ENCODE measurements around the gene DOCK4. TPM values are rescaled to one million over a fixed set of nuclear protein-coding genes. Genes with fewer than 3 reads are reported as not detected.

The DOCK4 gene
- total RNA-seq, 1 donor from 2014 or later = 32.2 TPM

GRCh38 chr7:111986601-111987000 lies 219.6 kb downstream of the DOCK4 start:
- Histone ChIP-seq H3K79me2 (ENCODE audit: insufficient read depth, low read length) (no peaks in the 10 kb centered on the region), H3K27me3 (ENCODE audit: insufficient read depth, low read length) (no peaks in the 10 kb centered on the region), H3K9ac (ENCODE audit: low read length) (no peak overlapping the region), H3K9me3 (ENCODE audit: insufficient read depth, low read depth, low read length) (no peaks in the 10 kb centered on the region), H3K4me2 (ENCODE audit: low read length) (no peak overlapping the region), H2AFZ (ENCODE audit: low read depth, low read length) (no peak overlapping the region), H3K36me3 (ENCODE audit: insufficient read depth, low read length) (no peaks in the 10 kb centered on the region), H3K4me1 (ENCODE audit: insufficient read depth, low read length) (peaks cover 7% of the 10 kb centered on the region), H3K4me3 (ENCODE audit: insufficient read depth, low read depth, low read length) (no peak overlapping the region), H3K27ac (ENCODE audit: low read depth, low read length) (no peak overlapping the region), H4K20me1 (ENCODE audit: insufficient read depth, low read length) (no peaks in the 10 kb centered on the region)
- peaks cover 2% of the 10 kb centered on the region for H3K9me3 Mint-ChIP-seq (ENCODE audit: unreplicated experiment)
- H3K36me3 Mint-ChIP-seq (ENCODE audit: low read depth, unreplicated experiment) = peaks cover 20% of the 10 kb centered on the region
- H3K4me3 Mint-ChIP-seq (ENCODE audit: unreplicated experiment) = no peak overlapping the region
- TF ChIP-seq CTCF (IDR thresholded peaks at IDR 0.05; ENCODE audit: insufficient read depth, low read depth, low read length) (no peak), EZH2 (IDR thresholded peaks at IDR 0.05; ENCODE audit: insufficient read depth, low read length) (no peak)
- DNase-seq (ENCODE audit: low read depth) (no peak), FAIRE-seq (no peak)
- no peak overlapping the region for H3K27ac Mint-ChIP-seq (ENCODE audit: unreplicated experiment)
- peaks cover 6% of the 10 kb centered on the region for H3K4me1 Mint-ChIP-seq (ENCODE audit: low read depth, unreplicated experiment)
- no peaks in the 10 kb centered on the region for H3K27me3 Mint-ChIP-seq (ENCODE audit: low read depth, unreplicated experiment)

- Histone ChIP-seq H2AFZ (ENCODE audit: low read depth, low read length) (no peak overlapping the region), H4K20me1 (ENCODE audit: insufficient read depth, low read length) (no peaks in the 10 kb centered on the region), H3K4me2 (ENCODE audit: low read length) (no peak overlapping the region), H3K9ac (ENCODE audit: low read length) (no peak overlapping the region), H3K27ac (ENCODE audit: low read depth, low read length) (no peak overlapping the region), H3K79me2 (ENCODE audit: insufficient read depth, low read length) (no peaks in the 10 kb centered on the region), H3K27me3 (ENCODE audit: insufficient read depth, low read length) (no peaks in the 10 kb centered on the region), H3K36me3 (ENCODE audit: insufficient read depth, low read length) (no peaks in the 10 kb centered on the region), H3K4me3 (ENCODE audit: insufficient read depth, low read depth, low read length) (no peak overlapping the region), H3K4me1 (ENCODE audit: insufficient read depth, low read length) (peaks cover 7% of the 10 kb centered on the region), H3K9me3 (ENCODE audit: insufficient read depth, low read depth, low read length) (no peaks in the 10 kb centered on the region)
- DNase-seq (ENCODE audit: low read depth) (no peak), FAIRE-seq (no peak)
- Mint-ChIP-seq H3K27me3 (ENCODE audit: low read depth, unreplicated experiment) (no peaks in the 10 kb centered on the region), H3K27ac (ENCODE audit: unreplicated experiment) (no peak overlapping the region), H3K4me1 (ENCODE audit: low read depth, unreplicated experiment) (peaks cover 6% of the 10 kb centered on the region), H3K9me3 (ENCODE audit: unreplicated experiment) (peaks cover 2% of the 10 kb centered on the region), H3K4me3 (ENCODE audit: unreplicated experiment) (no peak overlapping the region), H3K36me3 (ENCODE audit: low read depth, unreplicated experiment) (peaks cover 22% of the 10 kb centered on the region)
- TF ChIP-seq CTCF (IDR thresholded peaks at IDR 0.05; ENCODE audit: insufficient read depth, low read depth, low read length) = no peak
- no peak for TF ChIP-seq EZH2 (IDR thresholded peaks at IDR 0.05; ENCODE audit: insufficient read depth, low read length)
Observed at GRCh38 chr7:111985798-111986197, 220.4 kb downstream of the DOCK4 start.

GRCh38 chr7:111982804-111983203 lies 223.4 kb downstream of the DOCK4 start:
- Mint-ChIP-seq H3K27me3 (ENCODE audit: low read depth, unreplicated experiment) (no peaks in the 10 kb centered on the region), H3K4me3 (ENCODE audit: unreplicated experiment) (no peak overlapping the region), H3K9me3 (ENCODE audit: unreplicated experiment) (peaks cover 2% of the 10 kb centered on the region), H3K36me3 (ENCODE audit: low read depth, unreplicated experiment) (peaks cover 26% of the 10 kb centered on the region), H3K27ac (ENCODE audit: unreplicated experiment) (peak overlapping the region; percentile 41), H3K4me1 (ENCODE audit: low read depth, unreplicated experiment) (peaks cover 6% of the 10 kb centered on the region)
- DNase-seq (ENCODE audit: low read depth) (peak; percentile 48), FAIRE-seq (no peak)
- Histone ChIP-seq H3K4me2 (ENCODE audit: low read length) (no peak overlapping the region), H3K27me3 (ENCODE audit: insufficient read depth, low read length) (no peaks in the 10 kb centered on the region), H3K79me2 (ENCODE audit: insufficient read depth, low read length) (no peaks in the 10 kb centered on the region), H2AFZ (ENCODE audit: low read depth, low read length) (no peak overlapping the region), H3K9me3 (ENCODE audit: insufficient read depth, low read depth, low read length) (no peaks in the 10 kb centered on the region), H3K9ac (ENCODE audit: low read length) (no peak overlapping the region), H3K4me3 (ENCODE audit: insufficient read depth, low read depth, low read length) (no peak overlapping the region), H3K4me1 (ENCODE audit: insufficient read depth, low read length) (peaks cover 7% of the 10 kb centered on the region), H3K27ac (ENCODE audit: low read depth, low read length) (peak overlapping the region; percentile 9), H3K36me3 (ENCODE audit: insufficient read depth, low read length) (peaks cover 2% of the 10 kb centered on the region), H4K20me1 (ENCODE audit: insufficient read depth, low read length) (no peaks in the 10 kb centered on the region)
- TF ChIP-seq EZH2 (IDR thresholded peaks at IDR 0.05; ENCODE audit: insufficient read depth, low read length) (no peak), CTCF (IDR thresholded peaks at IDR 0.05; ENCODE audit: insufficient read depth, low read depth, low read length) (no peak)
